ENCODE results near the gene CHADL.

- TF ChIP-seq POLR2AphosphoS5 (IDR thresholded peaks at IDR 0.05; ENCODE audit: low read depth, low read length) (no peak), CTCF (IDR thresholded peaks at IDR 0.05) (no peak), TCF7L2 (IDR thresholded peaks at IDR 0.05; ENCODE audit: low read depth, low read length) (no peak)
Observed at GRCh38 chr22:41274856-41275255, 34.1 kb upstream of the CHADL start.
